HCT116 (cell line): ENCODE results near the gene GALK1. TPM values are rescaled to one million over a fixed set of nuclear protein-coding genes. Genes with fewer than 3 reads are reported as not detected.
"Not testable (repeated sequence)": the region's sequence is repeated elsewhere in the genome, so short reads cannot be mapped to it uniquely, and the experiment has no call there.

Experiments used
- ATAC-seq: fragments of 200-7000 bp; cut with Tn5 transposase; 2 replicates; pipeline ENCODE4 v1.9.1; 2020; ENCODE audit warnings: mild to moderate bottlenecking, moderate library complexity
- BruUV-seq: library from RNA; stranded (reverse); fragments of 400-500 nt; replicated peaks from 2 replicates; lab custom pipeline; 2021; lab: Mats Ljungman, UMichigan
- CTCF ChIA-PET: fragments of 300-600 bp; sonication (Branson Sonifier 250); formaldehyde crosslinking; loops from one replicate; lab custom pipeline; 2021; ENCODE audit warnings: antibody characterized with exemption; lab: Charles Lee
- POLR2A ChIA-PET: fragments of 300-600, 350-600 bp; sonication (Branson Sonifier 250); formaldehyde crosslinking; loops from one replicate; lab custom pipeline; 2021; ENCODE audit warnings: antibody characterized with exemption; lab: Charles Lee
- RAD21 ChIA-PET, 2 experiments: fragments of 300-600 bp; sonication (Branson Sonifier 250); formaldehyde crosslinking; loops; one replicate each; lab custom pipeline; 2023; ENCODE audit warnings: low total read pairs in 2 of 2; ENCODE audit not compliant: uncharacterized antibody in 2 of 2, unreplicated experiment in 2 of 2, low non-redundant PET in 1 of 2; lab: Charles Lee
- DNase-seq: peaks from one replicate; pipeline ENCODE4 v3.0.0-alpha.2; 2010; ENCODE audit warnings: low read depth, low spot score
- H2AFZ ChIP-seq: fragments of 200-600 bp; shearing (Covaris generic), sonication (generic); 2 replicates; pipeline ENCODE4 v1.6.1; 2017; ENCODE audit warnings: low read depth, mixed run types, mixed read lengths, antibody characterized with exemption, low read length; ENCODE audit not compliant: poor library complexity, severe bottlenecking
- H3K27ac ChIP-seq: 2 replicates; pipeline ENCODE4 v1.5.1; 2012; ENCODE audit warnings: low read depth, low read length
- H3K27me3 ChIP-seq: fragments of 200-600 bp; sonication (generic); 2 replicates; pipeline ENCODE4 v1.6.1; 2016; ENCODE audit warnings: mixed run types, low read length, mixed read lengths; ENCODE audit not compliant: insufficient read depth
- H3K36me3 ChIP-seq, 2 experiments: fragments of 200-500 bp in 1 of 2; fragments of 200-600 bp in 1 of 2; sonication (Bioruptor generic) in 1 of 2; sonication (generic) in 1 of 2; 2 replicates each; pipeline versions ENCODE4 v1.5.1 to v1.6.1; 2014 to 2016; ENCODE audit warnings: low read length in 2 of 2, inconsistent platforms in 1 of 2, mixed read lengths in 1 of 2, mixed run types in 1 of 2; ENCODE audit not compliant: insufficient read depth in 2 of 2, control insufficient read depth in 1 of 2
- H3K4me1 ChIP-seq, 2 experiments: fragments of 200-600 bp in 1 of 2; sonication (generic) in 1 of 2; 2 replicates each; pipeline versions ENCODE4 v1.5.1 to v1.6.1; 2012 to 2017; ENCODE audit warnings: low read length in 2 of 2, inconsistent platforms in 1 of 2, mild to moderate bottlenecking in 1 of 2, mixed read lengths in 1 of 2, mixed run types in 1 of 2, moderate library complexity in 1 of 2; ENCODE audit not compliant: insufficient read depth in 2 of 2, control insufficient read depth in 1 of 2
- H3K4me2 ChIP-seq: fragments of 200-600 bp; sonication (generic); 2 replicates; pipeline ENCODE4 v1.6.1; 2017; ENCODE audit warnings: mixed run types, low read length, mixed read lengths
- H3K4me3 ChIP-seq, 2 experiments: fragments of 200-600 bp in 1 of 2; sonication (generic) in 1 of 2; replicated peaks in 1 of 2; 2 replicates each; pipeline ENCODE4 v1.5.1; 2011 to 2016; ENCODE audit warnings: low read length in 2 of 2, control low read depth in 1 of 2, low read depth in 1 of 2, mild to moderate bottlenecking in 1 of 2, mixed read lengths in 1 of 2, mixed run types in 1 of 2
- H3K79me2 ChIP-seq: fragments of 200-600 bp; sonication (generic); 2 replicates; pipeline ENCODE4 v1.6.1; 2017; ENCODE audit warnings: mild to moderate bottlenecking, mixed run types, low read length, moderate library complexity, mixed read lengths; ENCODE audit not compliant: insufficient read depth
- H3K9ac ChIP-seq: fragments of 200-600 bp; sonication (generic); 2 replicates; pipeline ENCODE4 v1.6.1; 2016; ENCODE audit warnings: low read length, mixed read lengths
- H3K9me2 ChIP-seq: fragments of 200-600 bp; sonication (generic), shearing (Covaris generic); 2 replicates; pipeline ENCODE4 v1.6.1; 2017; ENCODE audit warnings: mixed run types, mild to moderate bottlenecking, moderate library complexity; ENCODE audit not compliant: insufficient read depth
- H3K9me3 ChIP-seq, 2 experiments: fragments of 200-500 bp in 1 of 2; fragments of 200-600 bp in 1 of 2; sonication (Bioruptor generic) in 1 of 2; sonication (generic) in 1 of 2; 2 replicates each; pipeline ENCODE4 v1.6.1; 2014 to 2017; ENCODE audit warnings: low read length in 2 of 2, mixed read lengths in 2 of 2, inconsistent platforms in 1 of 2, low read depth in 1 of 2, mild to moderate bottlenecking in 1 of 2, mixed run types in 1 of 2, moderate library complexity in 1 of 2; ENCODE audit not compliant: control insufficient read depth in 1 of 2, insufficient read depth in 1 of 2
- H4K20me1 ChIP-seq: fragments of 200-600 bp; sonication (generic), shearing (Covaris generic); 2 replicates; pipeline ENCODE4 v1.6.1; 2017; ENCODE audit warnings: mixed run types, mild to moderate bottlenecking, moderate library complexity; ENCODE audit not compliant: insufficient read depth
- CBX3 ChIP-seq: IDR thresholded peaks from 2 replicates; pipeline ENCODE4 v1.6.1; 2012; ENCODE audit warnings: low read depth
- CEBPB ChIP-seq: IDR thresholded peaks from 2 replicates; pipeline ENCODE4 v1.6.1; 2012; ENCODE audit warnings: low read depth
- FOSL1 ChIP-seq: IDR thresholded peaks from 2 replicates; pipeline ENCODE4 v1.6.1; 2012; ENCODE audit warnings: low read depth
- POLR2AphosphoS5 ChIP-seq: IDR thresholded peaks from 2 replicates; pipeline ENCODE4 v1.6.1; 2011; ENCODE audit warnings: mild to moderate bottlenecking, low read depth, low read length, moderate library complexity
- YY1 ChIP-seq: IDR thresholded peaks from 2 replicates; pipeline ENCODE4 v1.6.1; 2011; ENCODE audit warnings: low read length, low read depth, moderate library complexity, mild to moderate bottlenecking; ENCODE audit not compliant: insufficient replicate concordance; ENCODE audit errors: extremely low read depth
- ZFX ChIP-seq: fragments of 450-650 bp; IDR thresholded peaks from 2 replicates; pipeline ENCODE4 v1.6.1; 2017
- intact Hi-C: fragments of 100-400 bp; cut with micrococcal nuclease; formaldehyde crosslinking; loops from 2 replicates; pipeline ENCODE4 v1.10.0; 2022
- total RNA-seq: library from RNA; stranded (reverse); gene quantifications from one replicate; pipeline ENCODE4 v1.2.1, GENCODE V29; 2021; ENCODE audit not compliant: unreplicated experiment
- TF ChIP-seq, protein P1 (sequence below): IDR thresholded peaks from 2 replicates; pipeline ENCODE4 v1.6.1; 2011; ENCODE audit warnings: mild to moderate bottlenecking, low read length, moderate library complexity; ENCODE audit not compliant: insufficient replicate concordance; ENCODE audit errors: extremely low read depth
- TF ChIP-seq, protein P2 (sequence below): IDR thresholded peaks from 2 replicates; pipeline ENCODE4 v1.6.1; 2012
- TF ChIP-seq, protein P3 (sequence below): IDR thresholded peaks from 2 replicates; pipeline ENCODE4 v1.6.1; 2012

Gene GALK1
- total RNA-seq, 1 experiment from 2014 or later, result 57.8 TPM

DNA sequence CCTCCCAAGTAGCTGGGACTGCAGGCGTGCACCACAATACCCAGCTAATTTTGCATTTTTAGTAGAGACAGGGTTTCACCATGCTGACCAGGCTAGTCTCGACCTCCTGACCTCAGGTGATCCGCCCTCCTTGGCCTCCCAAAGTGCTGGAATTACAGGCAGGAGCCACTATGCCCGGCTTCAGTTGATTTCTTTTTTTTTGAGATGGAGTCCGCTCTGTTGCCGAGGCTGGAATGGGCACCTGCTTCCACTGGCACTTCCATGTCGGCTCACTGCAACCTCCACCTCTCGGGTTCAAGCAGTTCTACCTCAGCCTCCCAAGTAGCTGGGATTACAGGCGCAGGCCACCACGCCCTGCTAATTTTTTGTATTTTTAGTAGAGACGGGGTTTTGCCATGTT is 45.8 kb upstream of the GALK1 start:
- H2AFZ ChIP-seq, POLR2A ChIA-PET, H3K4me2 ChIP-seq, H4K20me1 ChIP-seq, CTCF ChIA-PET, H3K9ac ChIP-seq, H3K27ac ChIP-seq, H3K27me3 ChIP-seq, H3K9me2 ChIP-seq, BruUV-seq, RAD21 ChIA-PET, ATAC-seq, H3K79me2 ChIP-seq, DNase-seq, intact Hi-C loops, H3K4me1 ChIP-seq, H3K9me3 ChIP-seq, H3K4me3 ChIP-seq: not testable (repeated sequence)
- peaks cover 19 to 24% of the 10 kb centered on the region in 2 experiments; a peak in 3 of 4 replicates for H3K36me3 ChIP-seq

DNA sequence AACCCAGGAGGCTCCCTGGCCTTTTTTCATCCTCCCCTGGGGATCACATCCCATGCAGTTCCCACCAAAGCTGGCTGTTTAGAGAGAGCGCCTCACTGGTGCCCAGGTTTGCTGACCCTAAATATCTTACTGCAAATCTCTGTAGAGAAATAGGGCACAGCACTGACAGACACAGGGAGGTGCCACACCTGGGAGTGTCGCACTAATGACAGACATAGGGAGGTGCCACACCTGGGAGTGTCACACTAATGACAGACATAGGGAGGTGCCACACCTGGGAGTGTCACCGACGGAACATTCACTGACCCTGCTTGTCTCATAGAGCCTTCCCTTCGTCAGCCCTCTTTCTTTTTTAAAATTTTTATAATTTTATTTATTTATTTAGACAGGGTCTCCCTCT is 45.2 kb upstream of the GALK1 start:
- ATAC-seq (peak; percentile 72), DNase-seq (no peak)
- H3K9me3 ChIP-seq, result no peaks in the 10 kb centered on the region
- peaks cover 19 to 24% of the 10 kb centered on the region in 2 experiments; a peak in 3 of 4 replicates for H3K36me3 ChIP-seq
- H2AFZ ChIP-seq, result no peak overlapping the region
- RAD21 ChIA-PET, result no interaction called here
- no TSS peak for BruUV-seq
- intact Hi-C loops, result no loop called here
- H3K9ac ChIP-seq, result no peak overlapping the region
- H3K27me3 ChIP-seq, result no peaks in the 10 kb centered on the region
- no peak overlapping the region for H3K4me2 ChIP-seq
- TF ChIP-seq ZFX, result 0 out of 2 replicates have a peak, but pooled peaks have one; percentile 2
- TF ChIP-seq CEBPB, result no peak
- CTCF ChIA-PET, result no interaction called here
- no peak overlapping the region for H3K4me3 ChIP-seq
- no peak overlapping the region for H3K27ac ChIP-seq
- POLR2A ChIA-PET, result no interaction called here
- H3K79me2 ChIP-seq, result no peaks in the 10 kb centered on the region
- H3K4me1 ChIP-seq, result peaks cover 0 to 5% of the 10 kb centered on the region in 2 experiments; a peak in 1 of 4 replicates
- no peaks in the 10 kb centered on the region for H3K9me2 ChIP-seq
- H4K20me1 ChIP-seq, result no peaks in the 10 kb centered on the region

GRCh38 chr17:75809631-75810111 is 44.7 kb upstream of the GALK1 start:
- H3K36me3 ChIP-seq, result peaks cover 19 to 20% of the 10 kb centered on the region in 2 experiments; a peak in 3 of 4 replicates
- no peak overlapping the region for H2AFZ ChIP-seq
- no peak overlapping the region for H3K9ac ChIP-seq
- no peaks in the 10 kb centered on the region for H3K9me2 ChIP-seq
- intact Hi-C loops, result no loop called here
- no peaks in the 10 kb centered on the region for H3K79me2 ChIP-seq
- BruUV-seq, result no TSS peak
- H3K27me3 ChIP-seq, result no peaks in the 10 kb centered on the region
- no peak for ATAC-seq
- no peak overlapping the region for H3K4me2 ChIP-seq
- H3K9me3 ChIP-seq, result no peaks in the 10 kb centered on the region
- H3K27ac ChIP-seq, result peak overlapping the region; percentile 10; the same call in 1 of the 2 replicates
- ChIA-PET RAD21 (no interaction called here), POLR2A (no interaction called here), CTCF (no interaction called here)
- peaks cover 0 to 3% of the 10 kb centered on the region in 2 experiments; a peak in 1 of 4 replicates for H3K4me1 ChIP-seq
- no peaks in the 10 kb centered on the region for H4K20me1 ChIP-seq
- no peak for DNase-seq
- no peak overlapping the region for H3K4me3 ChIP-seq
- TF ChIP-seq ZFX (no peak; the same call in 1 of the 2 replicates), YY1 (no peak), CBX3 (no peak), POLR2AphosphoS5 (no peak), FOSL1 (no peak)
- TF ChIP-seq, protein P1, sequence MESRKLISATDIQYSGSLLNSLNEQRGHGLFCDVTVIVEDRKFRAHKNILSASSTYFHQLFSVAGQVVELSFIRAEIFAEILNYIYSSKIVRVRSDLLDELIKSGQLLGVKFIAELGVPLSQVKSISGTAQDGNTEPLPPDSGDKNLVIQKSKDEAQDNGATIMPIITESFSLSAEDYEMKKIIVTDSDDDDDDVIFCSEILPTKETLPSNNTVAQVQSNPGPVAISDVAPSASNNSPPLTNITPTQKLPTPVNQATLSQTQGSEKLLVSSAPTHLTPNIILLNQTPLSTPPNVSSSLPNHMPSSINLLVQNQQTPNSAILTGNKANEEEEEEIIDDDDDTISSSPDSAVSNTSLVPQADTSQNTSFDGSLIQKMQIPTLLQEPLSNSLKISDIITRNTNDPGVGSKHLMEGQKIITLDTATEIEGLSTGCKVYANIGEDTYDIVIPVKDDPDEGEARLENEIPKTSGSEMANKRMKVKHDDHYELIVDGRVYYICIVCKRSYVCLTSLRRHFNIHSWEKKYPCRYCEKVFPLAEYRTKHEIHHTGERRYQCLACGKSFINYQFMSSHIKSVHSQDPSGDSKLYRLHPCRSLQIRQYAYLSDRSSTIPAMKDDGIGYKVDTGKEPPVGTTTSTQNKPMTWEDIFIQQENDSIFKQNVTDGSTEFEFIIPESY, result no peak
- TF ChIP-seq, protein P2, sequence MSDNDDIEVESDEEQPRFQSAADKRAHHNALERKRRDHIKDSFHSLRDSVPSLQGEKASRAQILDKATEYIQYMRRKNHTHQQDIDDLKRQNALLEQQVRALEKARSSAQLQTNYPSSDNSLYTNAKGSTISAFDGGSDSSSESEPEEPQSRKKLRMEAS, result no peak
- TF ChIP-seq, protein P3, sequence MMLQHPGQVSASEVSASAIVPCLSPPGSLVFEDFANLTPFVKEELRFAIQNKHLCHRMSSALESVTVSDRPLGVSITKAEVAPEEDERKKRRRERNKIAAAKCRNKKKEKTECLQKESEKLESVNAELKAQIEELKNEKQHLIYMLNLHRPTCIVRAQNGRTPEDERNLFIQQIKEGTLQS, result no peak
